K562 (cell line): Measurements from ENCODE around the gene CADM2. TPM values are rescaled to one million over a fixed set of nuclear protein-coding genes. Genes with fewer than 3 reads are reported as not detected.
A peak's percentile ranks its signal among the peaks of the same experiment; 100 is the strongest.

Experiments
- ATAC-seq: fragments of 200-7000 bp; cut with Tn5 transposase; 3 replicates; pipeline ENCODE4 v1.9.1; 2020; ENCODE audit warnings: moderate library complexity
- BruUV-seq: library from RNA; stranded (reverse); fragments of 400-500 nt; replicated peaks from 2 replicates; lab custom pipeline; 2021; lab: Mats Ljungman, UMichigan
- CTCF ChIA-PET: fragments of 300-600 bp; formaldehyde crosslinking; extraction: SDS; loops from one replicate; lab custom pipeline; 2021; ENCODE audit warnings: low intra/inter-chr PET ratio; lab: Yijun Ruan, JAX
- POLR2A ChIA-PET: fragments of 300-600, 350-650 bp; sonication (Branson Sonifier 250); formaldehyde crosslinking; extraction: SDS; loops from one replicate; lab custom pipeline; 2021; ENCODE audit warnings: antibody characterized with exemption, inconsistent platforms; lab: Yijun Ruan, JAX
- DNase-seq, 4 experiments: peaks; one replicate each; pipeline versions ENCODE4 v3.0.0 to v3.0.0-alpha.2; 2011 to 2018; ENCODE audit warnings: low spot score in 3 of 4, mixed read lengths in 3 of 4; ENCODE audit errors: extremely low read depth in 1 of 4
- FAIRE-seq: peaks from 2 replicates; lab custom pipeline; 2011; peaks lifted over from hg19 to GRCh38; lab: Jason Lieb, UNC
- H2AFZ ChIP-seq: 2 replicates; pipeline ENCODE4 v1.6.0; 2011; ENCODE audit warnings: low read depth, low read length, control low read depth, inconsistent platforms
- H3K27ac ChIP-seq: fragments of 200-600 bp; 3 replicates; pipeline ENCODE4 v1.8.0; 2011; ENCODE audit warnings: low read depth, mild to moderate bottlenecking, control low read depth, inconsistent platforms, low read length, moderate library complexity, mixed read lengths; ENCODE audit errors: extremely low read depth
- H3K27me3 ChIP-seq, 2 experiments: fragments of 300-600 bp in 1 of 2; 2 replicates in 1 of 2; 3 replicates in 1 of 2; pipeline versions ENCODE4 v1.6.0 to v1.8.0; 2011; ENCODE audit warnings: inconsistent platforms in 2 of 2, low read length in 2 of 2, mild to moderate bottlenecking in 1 of 2, mixed read lengths in 1 of 2, moderate library complexity in 1 of 2; ENCODE audit not compliant: control insufficient read depth in 2 of 2, insufficient read depth in 2 of 2
- H3K36me3 ChIP-seq: fragments of 300-600 bp; 3 replicates; pipeline ENCODE4 v1.8.0; 2011; ENCODE audit warnings: mild to moderate bottlenecking, low read length, inconsistent platforms; ENCODE audit not compliant: control insufficient read depth, insufficient read depth
- H3K4me1 ChIP-seq, 2 experiments: fragments of 200-600 bp in 1 of 2; replicated peaks in 1 of 2; 2 replicates in 1 of 2; 3 replicates in 1 of 2; pipeline versions ENCODE4 v1.5.1 to v1.8.0; 2011; ENCODE audit warnings: inconsistent platforms in 2 of 2, low read length in 2 of 2, mild to moderate bottlenecking in 1 of 2, mixed read lengths in 1 of 2, moderate library complexity in 1 of 2; ENCODE audit not compliant: control insufficient read depth in 2 of 2, insufficient read depth in 2 of 2
- H3K4me2 ChIP-seq: 2 replicates; pipeline ENCODE4 v1.6.1; 2011; ENCODE audit warnings: low read length, control low read depth, inconsistent platforms, mixed read lengths; ENCODE audit not compliant: insufficient read depth
- H3K4me3 ChIP-seq: fragments of 200-600 bp; sonication (generic), shearing (Covaris generic); 2 replicates; pipeline ENCODE4 v1.5.1; 2016; ENCODE audit warnings: control low read depth, inconsistent platforms
- H3K79me2 ChIP-seq: fragments of 200-600 bp; 3 replicates; pipeline ENCODE4 v1.8.0; 2011; ENCODE audit warnings: low read length, inconsistent platforms; ENCODE audit not compliant: control insufficient read depth, insufficient read depth
- H3K9ac ChIP-seq, 2 experiments: 2 replicates each; pipeline versions ENCODE4 v1.6.0 to v1.6.1; 2011; ENCODE audit warnings: low read depth in 2 of 2, low read length in 2 of 2, control low read depth in 1 of 2, inconsistent platforms in 1 of 2, mild to moderate bottlenecking in 1 of 2, mixed read lengths in 1 of 2; ENCODE audit not compliant: insufficient read depth in 1 of 2
- H3K9me1 ChIP-seq: one replicate; pipeline ENCODE4 v1.6.0; 2011; ENCODE audit warnings: inconsistent platforms, mild to moderate bottlenecking, low read length, moderate library complexity; ENCODE audit not compliant: control insufficient read depth, insufficient read depth
- H3K9me3 ChIP-seq: replicated peaks from 2 replicates; pipeline ENCODE4 v1.5.1; 2011; ENCODE audit warnings: low read depth, low read length, inconsistent platforms; ENCODE audit not compliant: control insufficient read depth, insufficient read depth
- H4K20me1 ChIP-seq: replicated peaks from 2 replicates; pipeline ENCODE4 v1.6.1; 2011; ENCODE audit warnings: low read length, inconsistent platforms, mixed read lengths; ENCODE audit not compliant: control insufficient read depth, insufficient read depth
- CTCF ChIP-seq, 3 experiments: IDR thresholded peaks in 2 of 3; conservative IDR thresholded peaks in 1 of 3; 2 replicates each; pipeline ENCODE4 v1.5.1; 2011 to 2012; ENCODE audit warnings: low read length in 3 of 3, mild to moderate bottlenecking in 3 of 3, control low read depth in 2 of 3, improper control_type of control experiment in 1 of 3, inconsistent platforms in 1 of 3, low read depth in 1 of 3, mixed read lengths in 1 of 3, moderate library complexity in 1 of 3; ENCODE audit not compliant: insufficient read depth in 2 of 3
- KHSRP ChIP-seq: fragments of 450-650 bp; IDR thresholded peaks from 2 replicates; pipeline ENCODE4 v1.6.1; 2017
- MEIS2 ChIP-seq: fragments of 450-650 bp; IDR thresholded peaks from 2 replicates; pipeline ENCODE4 v1.6.1; 2014; ENCODE audit warnings: mild to moderate bottlenecking; ENCODE audit not compliant: partially characterized antibody
- MLX ChIP-seq, 2 experiments: fragments of 450-650 bp in 1 of 2; sonication (generic) in 1 of 2; formaldehyde crosslinking; conservative IDR thresholded peaks; 2 replicates each; pipeline versions ENCODE4 v1.4.0 to v1.8.1; 2020 to 2022; ENCODE audit warnings: mild to moderate bottlenecking in 1 of 2, missing genetic modification reagents in 1 of 2
- NFE2 ChIP-seq: IDR thresholded peaks from 2 replicates; pipeline ENCODE4 v1.6.1; 2014; ENCODE audit warnings: antibody characterized with exemption, low read depth
- PKNOX1 ChIP-seq: fragments of 450-650 bp; IDR thresholded peaks from 2 replicates; pipeline ENCODE4 v1.6.1; 2016
- ZNF184 ChIP-seq: sonication (generic); formaldehyde crosslinking; IDR thresholded peaks from 2 replicates; pipeline ENCODE4 v1.5.0; 2020; ENCODE audit warnings: missing genetic modification reagents
- ZNF609 ChIP-seq: sonication (generic); formaldehyde crosslinking; IDR thresholded peaks from 2 replicates; pipeline ENCODE4 v1.8.1; 2023; ENCODE audit warnings: missing genetic modification reagents, mild to moderate bottlenecking, borderline replicate concordance
- WGBS: fragments of 100-300 bp; shearing (Covaris generic); methylation state at CpG from one replicate; pipeline ENCODE4 v1.1.6; 2016; ENCODE audit warnings: low coverage, mixed read lengths; ENCODE audit not compliant: insufficient coverage; ENCODE audit errors: missing lambda C conversion rate; 5-methylcytosine and 5-hydroxymethylcytosine counted together
- in situ Hi-C: fragments of 300-500 bp; cut with MboI; formaldehyde crosslinking; loops from 4 replicates; pipeline ENCODE4 v1.15.0; 2018; ENCODE audit warnings: inconsistent platforms, mixed read lengths
- intact Hi-C: fragments of 100-400 bp; cut with micrococcal nuclease; formaldehyde crosslinking; loops from 2 replicates; pipeline ENCODE4 v1.14.2; 2022
- polyA plus RNA-seq, 8 experiments: library from polyadenylated mRNA; depleted of rRNA in 4 of 8; stranded (reverse) in 5 of 8; unstranded in 3 of 8; fragments of >200 nt; fragmentation: Nextera tagmentation in 2 of 8; fragmentation: Illumina TruSeq in 1 of 8; extraction: Ambion mirVana in 2 of 8; extraction: Trizol in 1 of 8; gene quantifications; 2 replicates each; pipeline versions ENCODE4 v1.2.1 to v1.2.3, GENCODE V29; 2011 to 2014; ENCODE audit warnings: inconsistent platforms in 1 of 8, missing spikeins in 1 of 8
- total RNA-seq, 7 experiments: library from RNA; depleted of rRNA in 6 of 7; stranded (reverse); fragments of >200 nt in 6 of 7; fragmentation: Illumina TruSeq in 2 of 7; extraction: Trizol in 2 of 7; gene quantifications; 2 replicates each; pipeline versions ENCODE4 v1.2.1 to v1.2.3, GENCODE V29; 2011 to 2021; ENCODE audit warnings: low replicate concordance in 1 of 7

The CADM2 gene
- total and polyA plus RNA-seq, 9 of the 15 experiments (the other 6 are each of a cell fraction or from before 2014, with no cell fraction given), result 0.11 to 3.2 (median 0.95) TPM

GRCh38 chr3:85337895-85338294, 379.1 kb downstream of the CADM2 start (continued):
- TF ChIP-seq NFE2 (no peak), KHSRP (no peak), ZNF184 (CRISPR knock-in tag) (no peak), MLX (CRISPR knock-in tag; conservative IDR thresholded peaks at IDR 0.05) (no peak)
- TF ChIP-seq, all 486 proteins: peak for 0

GRCh38 chr3:85342915-85343314, 384.1 kb downstream of the CADM2 start:
- intact Hi-C loops, result no loop called here
- H3K4me2 ChIP-seq, result no peak overlapping the region
- in situ Hi-C loops, result no loop called here
- BruUV-seq, result no TSS peak
- H2AFZ ChIP-seq, result no peak overlapping the region
- H3K9me3 ChIP-seq, result no peaks in the 10 kb centered on the region
- H3K36me3 ChIP-seq, result no peaks in the 10 kb centered on the region
- 2% methylated on average over 3 of the region's 3 CpGs for WGBS
- peak; percentile 65; the same call in 2 of the 3 replicates for ATAC-seq
- CTCF ChIA-PET, result no interaction called here
- H3K27ac ChIP-seq, result no peak overlapping the region
- no peak for FAIRE-seq
- no peaks in the 10 kb centered on the region for H3K4me1 ChIP-seq
- no peak overlapping the region for H3K4me3 ChIP-seq
- H3K27me3 ChIP-seq, result no peaks in the 10 kb centered on the region
- no peaks in the 10 kb centered on the region for H3K9me1 ChIP-seq
- no peaks in the 10 kb centered on the region for H4K20me1 ChIP-seq
- no peaks in the 10 kb centered on the region for H3K79me2 ChIP-seq
- POLR2A ChIA-PET, result no interaction called here
- peak in 2 of 4 experiments; percentile 4 to 16 for DNase-seq
- no peak overlapping the region for H3K9ac ChIP-seq
- peak; percentile 88 for TF ChIP-seq MEIS2
- TF ChIP-seq PKNOX1, result peak; percentile 79
- TF ChIP-seq CTCF (IDR thresholded peaks at IDR 0.05 in 2 of 3, conservative IDR thresholded peaks at IDR 0.05 in 1 of 3; ENCODE audit: insufficient read depth in 2 of 3, low read depth in 1 of 3, low read length in 3 of 3), result peak in 2 of 3 experiments; percentile 5 to 15; a peak in 2 of 6 replicates
- TF ChIP-seq ZNF609 (CRISPR knock-in tag), result no peak
